ENCODE data around the gene SLC6A9.

The SLC6A9 gene

GRCh38 chr1:43982808-43983207 is 48.5 kb downstream of the SLC6A9 start:
- no peak for DNase-seq
- Histone ChIP-seq H3K36me3 (peaks cover 60% of the 10 kb centered on the region), H3K9me3 (ENCODE audit: severe bottlenecking) (no peaks in the 10 kb centered on the region), H3K4me3 (ENCODE audit: low read depth, low read length) (no peak overlapping the region), H3K27ac (no peak overlapping the region), H3K27me3 (ENCODE audit: insufficient read depth, low read depth, severe bottlenecking) (no peaks in the 10 kb centered on the region)
- TF ChIP-seq, protein P1, sequence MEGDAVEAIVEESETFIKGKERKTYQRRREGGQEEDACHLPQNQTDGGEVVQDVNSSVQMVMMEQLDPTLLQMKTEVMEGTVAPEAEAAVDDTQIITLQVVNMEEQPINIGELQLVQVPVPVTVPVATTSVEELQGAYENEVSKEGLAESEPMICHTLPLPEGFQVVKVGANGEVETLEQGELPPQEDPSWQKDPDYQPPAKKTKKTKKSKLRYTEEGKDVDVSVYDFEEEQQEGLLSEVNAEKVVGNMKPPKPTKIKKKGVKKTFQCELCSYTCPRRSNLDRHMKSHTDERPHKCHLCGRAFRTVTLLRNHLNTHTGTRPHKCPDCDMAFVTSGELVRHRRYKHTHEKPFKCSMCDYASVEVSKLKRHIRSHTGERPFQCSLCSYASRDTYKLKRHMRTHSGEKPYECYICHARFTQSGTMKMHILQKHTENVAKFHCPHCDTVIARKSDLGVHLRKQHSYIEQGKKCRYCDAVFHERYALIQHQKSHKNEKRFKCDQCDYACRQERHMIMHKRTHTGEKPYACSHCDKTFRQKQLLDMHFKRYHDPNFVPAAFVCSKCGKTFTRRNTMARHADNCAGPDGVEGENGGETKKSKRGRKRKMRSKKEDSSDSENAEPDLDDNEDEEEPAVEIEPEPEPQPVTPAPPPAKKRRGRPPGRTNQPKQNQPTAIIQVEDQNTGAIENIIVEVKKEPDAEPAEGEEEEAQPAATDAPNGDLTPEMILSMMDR (IDR thresholded peaks at IDR 0.05; ENCODE audit: low read depth, low read length), result no peak

- Histone ChIP-seq H3K9me3 (ENCODE audit: severe bottlenecking) (no peaks in the 10 kb centered on the region), H3K27me3 (ENCODE audit: insufficient read depth, low read depth, severe bottlenecking) (no peaks in the 10 kb centered on the region), H3K27ac (no peak overlapping the region), H3K36me3 (peaks cover 62% of the 10 kb centered on the region), H3K4me3 (ENCODE audit: low read depth, low read length) (no peak overlapping the region)
- TF ChIP-seq, protein P1 (IDR thresholded peaks at IDR 0.05; ENCODE audit: low read depth, low read length), result no peak
- no peak for DNase-seq
Observed at GRCh38 chr1:43982241-43982640, 49.0 kb downstream of the SLC6A9 start.

GRCh38 chr1:43981636-43982035 is 49.6 kb downstream of the SLC6A9 start:
- Histone ChIP-seq H3K36me3 (peaks cover 65% of the 10 kb centered on the region), H3K27ac (no peak overlapping the region), H3K27me3 (ENCODE audit: insufficient read depth, low read depth, severe bottlenecking) (no peaks in the 10 kb centered on the region), H3K9me3 (ENCODE audit: severe bottlenecking) (no peaks in the 10 kb centered on the region), H3K4me3 (ENCODE audit: low read depth, low read length) (no peak overlapping the region)
- TF ChIP-seq, protein P1 (IDR thresholded peaks at IDR 0.05; ENCODE audit: low read depth, low read length), result no peak
- DNase-seq, result no peak

DNA sequence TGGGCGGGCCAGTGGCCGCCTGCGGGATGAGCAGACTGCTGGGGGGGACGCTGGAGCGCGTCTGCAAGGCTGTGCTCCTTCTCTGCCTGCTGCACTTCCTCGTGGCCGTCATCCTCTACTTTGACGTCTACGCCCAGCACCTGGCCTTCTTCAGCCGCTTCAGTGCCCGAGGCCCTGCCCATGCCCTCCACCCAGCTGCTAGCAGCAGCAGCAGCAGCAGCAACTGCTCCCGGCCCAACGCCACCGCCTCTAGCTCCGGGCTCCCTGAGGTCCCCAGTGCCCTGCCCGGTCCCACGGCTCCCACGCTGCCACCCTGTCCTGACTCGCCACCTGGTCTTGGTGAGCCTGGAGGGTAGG is 50.1 kb downstream of the SLC6A9 start:
- no peaks in the 10 kb centered on the region for H3K9me3 ChIP-seq (ENCODE audit: severe bottlenecking)
- DNase-seq, result no peak
- peaks cover 67% of the 10 kb centered on the region for H3K36me3 ChIP-seq
- H3K27ac ChIP-seq, result no peak overlapping the region
- TF ChIP-seq, protein P1 (IDR thresholded peaks at IDR 0.05; ENCODE audit: low read depth, low read length), result no peak
- H3K4me3 ChIP-seq (ENCODE audit: low read depth, low read length), result no peak overlapping the region
- H3K27me3 ChIP-seq (ENCODE audit: insufficient read depth, low read depth, severe bottlenecking), result no peaks in the 10 kb centered on the region

- no peaks in the 10 kb centered on the region for H3K9me3 ChIP-seq (ENCODE audit: severe bottlenecking)
- peak overlapping the region; percentile 77 for H3K27ac ChIP-seq
- TF ChIP-seq, protein P1 (IDR thresholded peaks at IDR 0.05; ENCODE audit: low read depth, low read length), result no peak
- H3K36me3 ChIP-seq, result peaks cover 64% of the 10 kb centered on the region
- H3K4me3 ChIP-seq (ENCODE audit: low read depth, low read length), result peak overlapping the region; percentile 43
- H3K27me3 ChIP-seq (ENCODE audit: insufficient read depth, low read depth, severe bottlenecking), result no peaks in the 10 kb centered on the region
- no peak for DNase-seq
Observed at GRCh38 chr1:43980255-43981134, 50.8 kb downstream of the SLC6A9 start.
